Measurements from ENCODE around the gene GLCE.
"Not testable (repeated sequence)": the region's sequence is repeated elsewhere in the genome, so short reads cannot be mapped to it uniquely, and the experiment has no call there.

GLCE gene

GRCh38 chr15:69302087-69302486 lies 141.7 kb downstream of the GLCE start:
- not testable (repeated sequence) for DNase-seq

GRCh38 chr15:69302929-69303328 lies 142.5 kb downstream of the GLCE start:
- no peak for DNase-seq

- DNase-seq = no peak
Observed at GRCh38 chr15:69303337-69304181, 143.1 kb downstream of the GLCE start.

GRCh38 chr15:69304182-69304545 lies 143.7 kb downstream of the GLCE start:
- DNase-seq = no peak

GRCh38 chr15:69305204-69305931 lies 144.9 kb downstream of the GLCE start:
- no peak for DNase-seq

- DNase-seq = no peak
Observed at GRCh38 chr15:69305933-69306568, 145.6 kb downstream of the GLCE start.

GRCh38 chr15:69307939-69308338 lies 147.5 kb downstream of the GLCE start:
- no peak for DNase-seq

- no peak for DNase-seq
Observed at GRCh38 chr15:69308949-69309348, 148.5 kb downstream of the GLCE start.

- DNase-seq = no peak
Observed at GRCh38 chr15:69311319-69311721, 150.9 kb downstream of the GLCE start.

- no peak for DNase-seq
Observed at GRCh38 chr15:69313432-69314000, 153.1 kb downstream of the GLCE start.

GRCh38 chr15:69314131-69314530 lies 153.7 kb downstream of the GLCE start:
- DNase-seq = no peak

GRCh38 chr15:69314736-69315135 lies 154.3 kb downstream of the GLCE start:
- no peak for DNase-seq

- no peak for DNase-seq
Observed at GRCh38 chr15:69315402-69316110, 155.1 kb downstream of the GLCE start.

- DNase-seq = no peak
Observed at GRCh38 chr15:69316291-69316690, 155.9 kb downstream of the GLCE start.

- no peak for DNase-seq
Observed at GRCh38 chr15:69317392-69317841, 157.0 kb downstream of the GLCE start.

GRCh38 chr15:69318033-69318432 lies 157.6 kb downstream of the GLCE start:
- DNase-seq = no peak

- no peak for DNase-seq
Observed at GRCh38 chr15:69319384-69320375, 159.2 kb downstream of the GLCE start.

- DNase-seq = no peak
Observed at GRCh38 chr15:69320977-69321554, 160.6 kb downstream of the GLCE start.

Data from midbrain (tissue), 1 donor.